ENCODE data around the gene CPSF4.

DNA sequence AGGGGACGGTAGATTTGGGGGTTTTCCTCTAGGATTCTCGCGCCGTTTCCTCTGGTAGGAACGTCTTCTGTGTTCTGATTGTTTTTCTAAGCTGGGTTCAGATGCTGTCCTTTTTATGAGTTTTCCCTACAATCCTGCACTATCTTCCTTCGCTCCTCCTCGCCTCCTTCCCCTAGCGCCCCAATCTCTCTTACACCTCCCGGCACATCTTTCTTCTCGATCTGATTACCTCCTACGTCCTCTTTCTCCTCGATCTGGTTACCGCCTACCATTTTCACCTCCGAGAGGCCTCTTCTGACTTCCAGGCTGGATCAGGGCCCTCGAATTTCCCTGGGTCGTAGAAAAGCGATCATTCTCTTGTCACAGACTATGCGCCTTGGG lies 29.6 kb upstream of the CPSF4 start:
- TF ChIP-seq, protein P1, sequence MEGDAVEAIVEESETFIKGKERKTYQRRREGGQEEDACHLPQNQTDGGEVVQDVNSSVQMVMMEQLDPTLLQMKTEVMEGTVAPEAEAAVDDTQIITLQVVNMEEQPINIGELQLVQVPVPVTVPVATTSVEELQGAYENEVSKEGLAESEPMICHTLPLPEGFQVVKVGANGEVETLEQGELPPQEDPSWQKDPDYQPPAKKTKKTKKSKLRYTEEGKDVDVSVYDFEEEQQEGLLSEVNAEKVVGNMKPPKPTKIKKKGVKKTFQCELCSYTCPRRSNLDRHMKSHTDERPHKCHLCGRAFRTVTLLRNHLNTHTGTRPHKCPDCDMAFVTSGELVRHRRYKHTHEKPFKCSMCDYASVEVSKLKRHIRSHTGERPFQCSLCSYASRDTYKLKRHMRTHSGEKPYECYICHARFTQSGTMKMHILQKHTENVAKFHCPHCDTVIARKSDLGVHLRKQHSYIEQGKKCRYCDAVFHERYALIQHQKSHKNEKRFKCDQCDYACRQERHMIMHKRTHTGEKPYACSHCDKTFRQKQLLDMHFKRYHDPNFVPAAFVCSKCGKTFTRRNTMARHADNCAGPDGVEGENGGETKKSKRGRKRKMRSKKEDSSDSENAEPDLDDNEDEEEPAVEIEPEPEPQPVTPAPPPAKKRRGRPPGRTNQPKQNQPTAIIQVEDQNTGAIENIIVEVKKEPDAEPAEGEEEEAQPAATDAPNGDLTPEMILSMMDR (IDR thresholded peaks at IDR 0.05 in 4 of 5, conservative IDR thresholded peaks at IDR 0.05 in 1 of 5) = no peak
- no peak for TF ChIP-seq POLR2A (IDR thresholded peaks at IDR 0.05)

All from gastrocnemius medialis (tissue), 4 donors.